ENCODE data around the gene HAND2.

HAND2 gene

GRCh38 chr4:173524218-173525117, 5.6 kb downstream of the HAND2 start:
- Histone ChIP-seq H3K9ac (no peak overlapping the region), H3K27ac (no peak overlapping the region), H3K4me2 (no peak overlapping the region), H4K20me1 (ENCODE audit: insufficient read depth) (no peaks in the 10 kb centered on the region), H3K36me3 (ENCODE audit: insufficient read depth) (no peaks in the 10 kb centered on the region), H3K27me3 (ENCODE audit: insufficient read depth, low read depth) (no peaks in the 10 kb centered on the region), H3K4me1 (ENCODE audit: low read depth, poor library complexity, severe bottlenecking) (no peaks in the 10 kb centered on the region), H3K4me3 (IDR thresholded peaks at IDR 0.05; ENCODE audit: insufficient read depth, low read depth, low read length) (no peak overlapping the region), H3K79me2 (ENCODE audit: insufficient read depth, low read depth) (no peaks in the 10 kb centered on the region), H2AFZ (ENCODE audit: low read depth) (no peak overlapping the region)
- TF ChIP-seq CTCF (conservative IDR thresholded peaks at IDR 0.05; ENCODE audit: low read depth, low read length) = no peak

- Histone ChIP-seq H2AFZ (ENCODE audit: low read depth) (no peak overlapping the region), H4K20me1 (ENCODE audit: insufficient read depth) (no peaks in the 10 kb centered on the region), H3K4me2 (no peak overlapping the region), H3K27ac (no peak overlapping the region), H3K9ac (no peak overlapping the region), H3K27me3 (ENCODE audit: insufficient read depth, low read depth) (no peaks in the 10 kb centered on the region), H3K36me3 (ENCODE audit: insufficient read depth) (no peaks in the 10 kb centered on the region), H3K4me3 (IDR thresholded peaks at IDR 0.05; ENCODE audit: insufficient read depth, low read depth, low read length) (no peak overlapping the region), H3K79me2 (ENCODE audit: insufficient read depth, low read depth) (no peaks in the 10 kb centered on the region), H3K4me1 (ENCODE audit: low read depth, poor library complexity, severe bottlenecking) (no peaks in the 10 kb centered on the region)
- TF ChIP-seq CTCF (conservative IDR thresholded peaks at IDR 0.05; ENCODE audit: low read depth, low read length) = no peak
Observed at GRCh38 chr4:173522951-173523395, 7.1 kb downstream of the HAND2 start.

- TF ChIP-seq CTCF (conservative IDR thresholded peaks at IDR 0.05; ENCODE audit: low read depth, low read length) = no peak
- H3K27me3 ChIP-seq (ENCODE audit: insufficient read depth, low read depth) = no peaks in the 10 kb centered on the region
- no peak overlapping the region for H3K4me2 ChIP-seq
- no peak overlapping the region for H3K4me3 ChIP-seq (IDR thresholded peaks at IDR 0.05; ENCODE audit: insufficient read depth, low read depth, low read length)
- no peak overlapping the region for H3K27ac ChIP-seq
- no peaks in the 10 kb centered on the region for H4K20me1 ChIP-seq (ENCODE audit: insufficient read depth)
- H3K4me1 ChIP-seq (ENCODE audit: low read depth, poor library complexity, severe bottlenecking) = no peaks in the 10 kb centered on the region
- no peaks in the 10 kb centered on the region for H3K79me2 ChIP-seq (ENCODE audit: insufficient read depth, low read depth)
- no peaks in the 10 kb centered on the region for H3K36me3 ChIP-seq (ENCODE audit: insufficient read depth)
- H3K9ac ChIP-seq = no peak overlapping the region
- no peak overlapping the region for H2AFZ ChIP-seq (ENCODE audit: low read depth)
Observed at GRCh38 chr4:173522160-173522950, 7.7 kb downstream of the HAND2 start.

GRCh38 chr4:173521467-173522159, 8.4 kb downstream of the HAND2 start:
- no peak overlapping the region for H3K4me2 ChIP-seq
- no peak overlapping the region for H3K9ac ChIP-seq
- no peak overlapping the region for H3K27ac ChIP-seq
- no peak overlapping the region for H2AFZ ChIP-seq (ENCODE audit: low read depth)
- H3K79me2 ChIP-seq (ENCODE audit: insufficient read depth, low read depth) = no peaks in the 10 kb centered on the region
- H3K36me3 ChIP-seq (ENCODE audit: insufficient read depth) = no peaks in the 10 kb centered on the region
- H3K27me3 ChIP-seq (ENCODE audit: insufficient read depth, low read depth) = no peaks in the 10 kb centered on the region
- no peak overlapping the region for H3K4me3 ChIP-seq (IDR thresholded peaks at IDR 0.05; ENCODE audit: insufficient read depth, low read depth, low read length)
- H4K20me1 ChIP-seq (ENCODE audit: insufficient read depth) = no peaks in the 10 kb centered on the region
- no peaks in the 10 kb centered on the region for H3K4me1 ChIP-seq (ENCODE audit: low read depth, poor library complexity, severe bottlenecking)
- TF ChIP-seq CTCF (conservative IDR thresholded peaks at IDR 0.05; ENCODE audit: low read depth, low read length) = no peak

Data from KMS-11 (cell line).